GM19328 (cell line): Measurements from ENCODE around the gene PPP2R1B.
A peak's percentile ranks its signal among the peaks of the same experiment; 100 is the strongest.

Experiments
- ATAC-seq: cut with Tn5 transposase; IDR thresholded peaks from one replicate; pipeline ENCODE4 v1.9.1; 2021; ENCODE audit warnings: mild to moderate bottlenecking, moderate library complexity; ENCODE audit not compliant: unreplicated experiment

PPP2R1B gene

DNA sequence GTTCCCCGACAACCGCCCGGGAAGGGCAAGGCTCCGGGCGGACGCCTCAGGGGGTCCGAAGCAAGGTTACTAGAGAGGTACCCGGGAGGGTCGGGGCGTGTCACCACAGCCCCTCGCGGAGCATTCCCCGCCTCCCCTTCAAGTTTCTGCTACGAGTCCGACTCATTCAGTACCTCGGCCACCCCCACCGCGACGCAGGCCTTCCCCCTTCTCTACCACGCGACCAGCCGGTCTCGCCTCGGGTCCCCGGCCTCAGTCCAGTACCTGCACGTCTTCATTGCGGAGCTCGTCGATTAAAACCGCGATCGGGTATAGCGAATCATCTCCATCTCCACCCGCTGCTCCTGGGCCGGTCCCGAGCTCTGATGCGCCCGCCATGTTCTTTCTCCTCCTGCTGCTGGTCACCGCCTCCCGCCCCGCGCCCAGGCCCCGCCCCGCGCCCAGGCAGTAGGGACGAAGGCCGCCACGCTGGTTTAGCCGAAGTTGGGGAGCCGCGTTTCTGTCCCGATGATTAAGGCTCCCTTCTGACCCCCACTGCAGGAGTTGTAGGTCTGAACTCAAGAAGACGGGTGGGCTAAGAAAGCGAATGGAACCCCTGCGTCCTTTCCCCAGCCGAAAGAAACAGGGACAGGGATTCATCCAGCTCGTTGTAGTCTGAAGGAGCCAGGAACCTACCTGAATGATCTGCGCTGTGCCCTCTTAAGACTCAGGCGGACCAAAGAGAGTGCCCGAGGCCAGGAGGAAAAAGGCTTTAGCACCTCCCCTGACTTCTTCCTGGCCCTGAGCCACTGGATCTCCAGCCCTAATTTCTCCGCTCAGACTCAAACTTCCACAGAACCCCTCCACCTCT lies at the start of gene PPP2R1B:
Gene PPP2R1B, minus strand, starts transcription at position 406 of the 850 bp plus-strand sequence. Its CDS starts 28 bp downstream, at position 378.
- peak; percentile 90 for ATAC-seq

DNA sequence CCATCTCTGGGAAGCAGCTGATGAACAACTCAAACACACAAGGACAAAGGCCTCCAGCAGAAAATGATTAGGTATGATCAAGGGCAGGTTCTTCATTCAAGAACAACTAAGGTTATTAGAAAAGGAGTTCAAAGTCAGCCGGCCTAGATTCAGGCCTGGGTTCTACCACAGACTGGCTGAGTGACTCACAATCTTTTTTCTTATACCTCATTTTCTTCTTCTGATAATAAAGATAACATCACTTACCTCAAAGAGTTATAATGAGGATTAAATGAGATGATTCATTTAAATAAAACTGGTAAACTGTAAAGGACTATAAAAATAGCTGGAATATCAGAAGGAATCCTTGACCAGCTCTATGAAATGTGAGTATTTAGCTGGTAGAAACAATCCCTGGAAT lies 49.3 kb upstream of the PPP2R1B start:
- no peak for ATAC-seq

DNA sequence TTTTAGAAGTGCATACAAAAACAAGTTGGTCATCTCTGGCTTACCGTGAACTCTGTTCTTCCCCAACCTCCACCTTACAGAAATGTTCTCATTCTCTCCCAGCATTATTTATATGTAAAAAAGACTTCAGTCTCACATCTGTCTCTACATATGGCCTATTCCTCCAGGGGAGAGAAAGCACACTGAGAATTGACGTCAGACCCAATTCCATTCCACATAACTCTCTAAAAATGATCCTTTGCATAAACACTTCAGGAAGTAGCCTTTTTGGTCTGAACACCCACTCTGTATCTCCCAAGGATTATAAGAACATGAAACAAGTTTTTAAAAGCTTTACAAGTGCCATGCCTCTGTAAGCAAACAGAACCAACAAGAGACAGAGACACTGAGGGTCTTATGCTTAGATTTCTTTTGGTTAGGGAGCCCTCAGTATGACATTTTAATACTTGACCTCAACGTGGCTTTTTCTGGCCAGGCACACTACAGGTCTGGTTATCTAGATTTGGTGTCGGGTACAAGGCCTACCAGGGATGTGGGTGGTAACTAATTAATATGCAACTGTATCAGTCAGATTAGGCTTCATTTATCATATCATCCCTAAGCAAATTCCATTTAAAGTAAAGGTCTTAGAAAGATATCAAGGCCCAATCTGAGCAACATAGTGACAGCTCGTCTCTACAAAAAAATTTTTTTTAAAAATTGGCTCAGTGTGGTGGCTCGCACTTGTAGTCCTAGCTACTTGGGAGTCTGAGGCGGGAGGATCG lies 48.5 kb upstream of the PPP2R1B start:
- no peak for ATAC-seq

DNA sequence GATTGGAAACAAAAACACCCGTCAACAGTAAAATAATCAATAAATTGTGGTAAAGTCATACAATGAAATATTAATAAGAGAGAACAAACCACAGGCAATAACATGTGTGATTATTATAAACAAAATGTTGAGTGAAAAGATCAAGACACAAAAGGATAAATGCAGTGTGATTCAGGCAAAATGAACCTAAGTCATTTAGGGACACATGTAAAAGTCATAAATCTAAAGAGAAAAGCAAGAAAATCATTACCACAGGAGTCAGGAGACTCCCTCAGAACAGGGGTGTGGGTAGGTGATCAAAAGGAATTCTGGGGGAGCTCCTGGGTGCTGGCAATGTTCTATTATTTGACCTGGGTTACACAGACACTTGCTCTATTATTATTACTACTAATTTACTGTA lies 47.9 kb upstream of the PPP2R1B start:
- no peak for ATAC-seq

DNA sequence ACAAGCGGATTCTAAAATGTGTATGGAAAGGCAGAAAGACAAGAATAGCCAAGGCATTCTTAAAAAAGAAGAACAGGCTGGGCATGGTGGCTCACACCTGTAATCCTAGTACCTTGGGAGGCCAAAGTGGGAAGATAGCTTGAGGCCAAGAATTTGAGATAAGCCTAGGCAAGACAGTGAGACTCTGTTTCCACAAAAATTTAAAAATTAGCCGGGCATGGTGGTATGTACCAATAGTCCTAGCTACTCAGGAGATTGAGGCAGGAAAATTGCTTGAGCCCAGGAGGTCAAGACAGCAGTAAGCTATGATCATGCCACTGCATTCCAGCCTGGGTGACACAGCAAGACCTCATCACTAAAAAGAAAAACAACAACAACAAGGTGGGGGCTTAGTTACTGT lies 46.0 kb upstream of the PPP2R1B start:
- ATAC-seq, result no peak

DNA sequence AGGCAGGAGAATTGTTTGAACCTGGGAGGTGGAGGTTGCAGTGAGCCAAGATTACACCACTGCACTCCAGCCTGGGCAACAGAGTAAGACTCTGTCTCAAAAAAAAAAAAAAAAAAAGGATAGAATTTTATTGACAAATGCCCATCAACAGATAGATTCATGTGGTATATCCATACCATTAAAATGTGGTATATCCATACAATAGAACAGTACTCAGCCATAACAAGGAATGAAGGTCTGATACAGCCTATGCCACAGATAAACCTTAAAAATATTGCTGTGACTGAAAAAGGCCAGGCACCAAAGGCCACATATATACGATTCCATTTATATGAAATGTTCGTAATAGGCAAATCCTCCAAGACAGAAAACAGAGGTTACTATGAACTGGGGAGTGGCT lies 45.3 kb upstream of the PPP2R1B start:
- no peak for ATAC-seq

GRCh38 chr11:111808834-111809233 lies 42.6 kb upstream of the PPP2R1B start:
- no peak for ATAC-seq

DNA sequence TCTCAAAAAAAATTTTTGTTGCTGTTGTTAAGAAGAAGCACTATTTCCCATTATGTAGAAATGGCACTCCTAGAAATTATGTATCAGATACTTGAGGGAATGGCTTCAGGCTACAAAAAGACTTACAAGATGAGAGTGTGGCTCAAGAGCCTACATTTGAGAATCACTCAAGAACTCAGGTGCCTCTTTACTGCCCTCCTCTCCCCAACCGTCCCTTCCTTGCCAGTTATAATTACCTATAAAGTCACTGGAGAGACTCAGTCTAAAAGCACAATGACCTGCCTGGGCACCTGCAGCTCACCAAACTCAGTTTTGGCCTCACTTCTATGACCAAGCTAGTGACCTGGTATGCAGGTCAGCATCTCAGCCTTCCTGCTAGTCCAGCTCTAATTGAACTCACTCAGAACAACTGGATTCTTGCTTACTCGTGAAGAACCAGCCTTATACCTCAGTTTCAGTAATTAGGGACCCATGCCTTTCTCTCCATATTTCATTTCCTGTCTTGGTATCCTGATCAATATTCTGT lies 41.9 kb upstream of the PPP2R1B start:
- no peak for ATAC-seq

DNA sequence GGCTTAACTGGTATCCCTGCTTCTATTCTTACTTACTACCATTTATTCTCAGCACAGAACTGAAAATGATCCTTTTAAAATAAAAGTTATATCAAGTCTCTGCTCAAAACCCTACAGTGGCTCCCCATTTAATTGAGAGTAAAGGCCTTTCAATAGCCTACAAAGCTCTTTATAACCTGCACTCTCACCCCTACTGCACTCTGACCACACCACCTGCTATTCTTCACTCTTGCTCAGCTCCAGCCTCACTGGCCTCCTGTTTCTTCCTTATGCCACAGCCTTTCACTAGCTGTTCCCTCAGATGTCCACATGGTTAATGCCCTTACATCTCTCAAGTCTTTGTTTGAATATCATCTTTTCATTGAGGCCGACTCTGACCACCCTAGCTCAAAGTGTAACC lies 40.9 kb upstream of the PPP2R1B start:
- no peak for ATAC-seq

- ATAC-seq, result no peak
Measured at GRCh38 chr11:111801135-111801534, 34.9 kb upstream of the PPP2R1B start.

DNA sequence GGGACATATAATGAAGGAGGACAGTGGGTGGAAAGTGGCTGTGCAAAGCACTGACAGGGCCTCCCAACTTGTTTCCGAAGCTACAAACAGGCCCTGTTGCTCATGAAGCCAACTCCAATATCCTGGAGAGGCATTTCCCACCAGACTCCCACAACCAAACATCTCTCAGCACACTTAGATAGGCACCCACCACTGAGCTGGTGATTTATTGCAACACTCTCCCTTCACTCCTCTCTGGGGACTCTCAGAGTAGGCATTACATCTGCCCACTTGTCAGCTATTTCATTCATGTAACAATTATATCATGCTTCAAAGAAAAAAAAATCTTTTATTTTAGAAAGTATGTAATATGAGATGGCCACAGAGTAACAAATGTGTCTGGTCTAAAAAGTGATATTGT lies 32.1 kb upstream of the PPP2R1B start:
- no peak for ATAC-seq

DNA sequence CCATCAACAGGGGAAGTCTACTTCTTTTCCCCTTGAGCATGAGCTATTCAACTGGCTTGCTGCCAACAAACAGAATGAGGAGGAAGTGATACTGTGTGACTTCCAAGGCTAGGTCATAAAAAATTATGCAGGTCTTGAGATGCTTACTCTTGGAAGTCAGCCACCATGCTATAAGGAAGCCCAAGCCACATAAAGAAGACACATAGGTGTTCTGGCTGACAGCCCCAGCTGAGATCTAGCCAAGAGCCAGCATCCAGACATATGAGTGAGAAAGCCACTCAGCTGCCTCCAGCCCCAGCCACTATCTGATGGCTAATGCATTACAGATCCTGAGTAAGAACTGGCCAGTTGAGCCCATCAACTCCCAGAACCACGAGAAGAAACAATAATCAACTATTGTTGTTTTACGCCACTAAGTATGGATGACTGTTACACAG lies 31.0 kb upstream of the PPP2R1B start:
- no peak for ATAC-seq

DNA sequence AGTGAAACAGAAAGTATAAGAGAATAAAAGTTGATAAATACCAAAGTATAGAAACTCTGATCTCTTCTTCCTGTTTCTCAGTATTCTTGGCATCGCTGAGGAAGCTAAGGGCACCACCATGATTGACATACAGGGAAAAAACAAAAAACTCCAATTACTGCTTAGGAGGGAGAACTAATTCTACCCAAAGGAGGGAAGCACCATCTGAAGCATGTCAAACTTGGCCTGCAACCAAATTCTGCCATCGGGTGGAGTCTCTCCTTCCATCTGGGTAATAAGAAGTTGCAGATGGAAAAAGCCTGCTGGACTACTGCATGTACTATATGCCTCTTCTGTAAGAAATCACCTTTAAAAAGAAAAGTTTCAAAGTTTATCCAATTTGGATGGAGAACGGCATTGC lies 30.5 kb upstream of the PPP2R1B start:
- no peak for ATAC-seq

GRCh38 chr11:111795334-111795985 lies 29.3 kb upstream of the PPP2R1B start:
- ATAC-seq, result no peak

DNA sequence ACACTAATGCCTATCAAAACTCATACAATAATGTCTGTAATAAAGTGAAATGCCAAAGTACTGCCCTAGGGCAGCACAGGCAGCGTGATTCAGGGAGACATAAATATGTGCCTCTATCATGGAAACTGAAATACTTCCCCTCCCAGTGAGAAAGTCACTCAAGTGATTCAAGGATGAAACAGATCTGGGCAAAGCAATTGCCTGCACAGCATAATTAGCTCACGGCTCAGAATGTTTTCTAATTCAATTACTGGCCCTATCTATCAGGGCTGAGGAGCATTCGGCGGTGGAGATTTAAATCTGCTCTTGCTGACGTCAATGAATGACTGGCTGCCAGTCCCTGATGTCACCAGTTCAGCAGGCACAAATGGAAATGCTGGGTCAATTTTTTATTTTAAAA lies 27.7 kb upstream of the PPP2R1B start:
- ATAC-seq, result no peak

DNA sequence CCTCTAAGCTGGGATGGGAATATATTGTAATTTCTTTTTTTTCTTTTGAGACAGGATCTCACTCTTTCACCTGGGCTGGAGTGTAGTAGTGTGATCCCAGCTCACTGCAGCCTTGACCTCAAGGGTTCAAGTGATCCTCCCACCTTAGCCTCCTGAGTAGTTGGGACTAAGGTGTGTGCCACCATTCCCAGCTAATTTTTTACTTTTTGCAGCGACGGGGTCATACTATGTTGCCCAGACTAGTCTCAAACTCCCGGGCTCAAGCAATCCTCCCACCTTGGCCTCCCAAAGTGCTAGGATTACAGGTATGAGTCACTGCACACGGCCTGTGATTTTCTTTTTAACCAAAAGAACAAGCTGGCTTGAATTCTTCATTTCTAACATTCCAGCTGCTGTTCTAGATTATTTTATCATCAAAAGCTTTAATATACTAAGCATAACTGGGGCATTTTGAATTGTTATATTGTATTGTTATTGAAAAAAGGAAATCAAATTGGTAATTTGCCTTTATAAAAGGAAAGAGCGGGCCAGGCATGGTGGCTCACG lies 26.8 kb upstream of the PPP2R1B start:
- no peak for ATAC-seq

GRCh38 chr11:111792314-111792713 lies 26.1 kb upstream of the PPP2R1B start:
- no peak for ATAC-seq

DNA sequence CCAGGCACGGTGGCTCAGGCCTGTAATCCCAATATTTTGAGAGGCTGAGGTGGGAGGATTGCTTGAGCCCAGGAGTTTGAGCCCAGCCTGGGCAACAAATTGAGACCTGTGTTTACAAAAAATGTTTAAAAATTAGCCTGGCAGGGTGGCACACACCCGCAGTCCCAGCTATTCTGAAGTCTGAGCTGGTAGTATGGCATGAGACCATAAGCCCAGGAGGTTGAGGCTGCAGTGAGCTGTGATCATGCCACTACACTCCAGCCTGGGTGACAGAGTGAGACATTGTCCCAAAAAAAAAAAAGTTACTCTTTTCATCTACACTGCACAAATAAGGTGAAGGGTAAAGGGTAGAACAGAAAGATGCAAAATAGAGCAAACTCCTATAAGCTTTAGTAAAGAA lies 22.3 kb upstream of the PPP2R1B start:
- no peak for ATAC-seq

DNA sequence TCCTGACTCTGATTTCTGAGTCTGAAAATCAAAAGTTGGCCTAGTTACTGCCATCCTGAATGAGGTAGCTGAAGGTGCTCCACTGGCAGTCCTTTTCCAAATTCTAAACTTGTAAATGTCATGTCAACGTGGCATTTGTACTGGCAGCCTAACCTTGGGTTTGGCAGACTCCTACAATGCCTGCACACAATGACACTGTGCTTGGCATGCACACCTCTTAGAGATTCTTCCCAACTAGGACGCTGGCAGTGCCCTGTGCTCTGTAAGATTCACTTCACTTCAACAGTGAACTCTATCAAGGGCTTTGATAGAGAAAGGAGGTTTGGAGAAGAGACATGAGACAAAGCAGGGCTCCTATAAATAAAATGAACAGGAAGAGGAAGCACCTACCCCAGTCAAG lies 21.9 kb upstream of the PPP2R1B start:
- no peak for ATAC-seq

DNA sequence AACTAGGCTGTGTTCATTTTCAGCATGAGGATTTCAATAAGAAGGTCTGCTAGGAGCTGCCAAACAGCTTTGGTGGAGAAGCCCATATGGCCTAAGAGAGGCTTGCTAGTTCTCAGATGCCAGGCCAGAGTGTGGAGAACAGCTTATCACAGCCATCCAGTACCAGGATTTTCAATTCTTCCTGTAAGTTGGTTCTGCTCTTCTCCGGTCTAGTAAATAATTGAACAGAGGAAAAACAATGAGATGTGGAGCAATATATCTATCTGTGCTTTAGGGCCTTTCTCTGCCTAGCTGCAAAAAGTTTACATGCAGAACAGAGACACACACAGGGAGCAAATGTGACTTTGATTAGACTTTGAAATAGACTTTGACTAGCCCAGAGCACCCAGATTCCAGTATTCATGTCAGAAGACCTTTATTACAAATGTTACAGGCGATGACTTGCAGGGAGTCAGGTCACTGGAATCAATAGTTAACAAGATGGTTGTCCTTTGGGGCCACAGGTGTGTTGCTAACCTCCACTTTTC lies 19.8 kb upstream of the PPP2R1B start:
- no peak for ATAC-seq

- ATAC-seq, result no peak
Measured at GRCh38 chr11:111785076-111785475, 18.9 kb upstream of the PPP2R1B start.
